Astrocyte (in vitro differentiated cells and primary cell): Measurements from ENCODE around the gene SNX13. TPM values are rescaled to one million over a fixed set of nuclear protein-coding genes. Genes with fewer than 3 reads are reported as not detected.
A peak's percentile ranks its signal among the peaks of the same experiment; 100 is the strongest.

Experiments
- DNase-seq: peaks from one replicate; pipeline ENCODE4 v3.0.0-alpha.2; 2010; ENCODE audit warnings: low read depth
- FAIRE-seq: peaks from 2 replicates; lab custom pipeline; 2011; peaks lifted over from hg19 to GRCh38; lab: Jason Lieb, UNC
- H2AFZ ChIP-seq: 2 replicates; pipeline ENCODE4 v1.6.0; 2012; ENCODE audit warnings: low read depth, low read length, inconsistent platforms
- H3K27ac ChIP-seq: 2 replicates; pipeline ENCODE4 v1.5.1; 2011; ENCODE audit warnings: low read depth, low read length, inconsistent platforms
- H3K27me3 ChIP-seq: 2 replicates; pipeline ENCODE4 v1.6.0; 2011; ENCODE audit warnings: low read length, inconsistent platforms; ENCODE audit not compliant: insufficient read depth
- H3K36me3 ChIP-seq: 2 replicates; pipeline ENCODE4 v1.5.1; 2011; ENCODE audit warnings: low read length, inconsistent platforms; ENCODE audit not compliant: insufficient read depth
- H3K4me1 ChIP-seq: 2 replicates; pipeline ENCODE4 v1.5.1; 2011; ENCODE audit warnings: low read length, inconsistent platforms; ENCODE audit not compliant: insufficient read depth
- H3K4me2 ChIP-seq: 2 replicates; pipeline ENCODE4 v1.6.0; 2012; ENCODE audit warnings: low read length, inconsistent platforms
- H3K4me3 ChIP-seq: 2 replicates; pipeline ENCODE4 v1.5.1; 2011; ENCODE audit warnings: low read depth, mild to moderate bottlenecking, low read length, inconsistent platforms; ENCODE audit not compliant: insufficient read depth
- H3K79me2 ChIP-seq: 2 replicates; pipeline ENCODE4 v1.6.0; 2012; ENCODE audit warnings: mild to moderate bottlenecking, low read length, inconsistent platforms; ENCODE audit not compliant: insufficient read depth
- H3K9ac ChIP-seq: 2 replicates; pipeline ENCODE4 v1.6.0; 2012; ENCODE audit warnings: mild to moderate bottlenecking, low read length, inconsistent platforms
- H3K9me3 ChIP-seq: 2 replicates; pipeline ENCODE4 v1.5.1; 2012; ENCODE audit warnings: low read depth, mild to moderate bottlenecking, low read length, inconsistent platforms; ENCODE audit not compliant: insufficient read depth
- H4K20me1 ChIP-seq: 2 replicates; pipeline ENCODE4 v1.6.0; 2012; ENCODE audit warnings: low read length, inconsistent platforms; ENCODE audit not compliant: insufficient read depth
- H3K27ac Mint-ChIP-seq: one replicate; pipeline ENCODE4 v1.8.0; 2021; ENCODE audit warnings: mild to moderate bottlenecking, mixed read lengths; ENCODE audit not compliant: unreplicated experiment
- H3K27me3 Mint-ChIP-seq: one replicate; pipeline ENCODE4 v1.8.0; 2021; ENCODE audit warnings: low read depth, mixed read lengths; ENCODE audit not compliant: unreplicated experiment
- H3K36me3 Mint-ChIP-seq: one replicate; pipeline ENCODE4 v1.8.0; 2021; ENCODE audit warnings: low read depth, mixed read lengths; ENCODE audit not compliant: unreplicated experiment
- H3K4me1 Mint-ChIP-seq: one replicate; pipeline ENCODE4 v1.8.0; 2021; ENCODE audit warnings: low read depth, mixed read lengths; ENCODE audit not compliant: unreplicated experiment
- H3K4me3 Mint-ChIP-seq: one replicate; pipeline ENCODE4 v1.8.0; 2021; ENCODE audit warnings: mild to moderate bottlenecking, moderate library complexity, mixed read lengths; ENCODE audit not compliant: unreplicated experiment
- H3K9me3 Mint-ChIP-seq: one replicate; pipeline ENCODE4 v1.8.0; 2021; ENCODE audit warnings: mild to moderate bottlenecking, mixed read lengths; ENCODE audit not compliant: unreplicated experiment
- CTCF ChIP-seq: IDR thresholded peaks from 2 replicates; pipeline ENCODE4 v1.5.1; 2011; ENCODE audit warnings: low read depth, mild to moderate bottlenecking, inconsistent platforms, low read length, moderate library complexity; ENCODE audit not compliant: insufficient read depth
- EZH2 ChIP-seq: IDR thresholded peaks from 2 replicates; pipeline ENCODE4 v1.6.1; 2012; ENCODE audit warnings: mild to moderate bottlenecking, low read length, inconsistent platforms; ENCODE audit not compliant: insufficient read depth
- total RNA-seq: library from RNA; stranded (reverse); gene quantifications from 2 replicates; pipeline ENCODE4 v1.2.1, GENCODE V29; 2021

The SNX13 gene
- total RNA-seq, 1 donor from 2014 or later: 32.9 TPM

- Mint-ChIP-seq H3K36me3 (peaks cover 20% of the 10 kb centered on the region), H3K9me3 (peaks cover 5% of the 10 kb centered on the region), H3K27ac (no peak overlapping the region), H3K4me3 (no peak overlapping the region), H3K27me3 (no peaks in the 10 kb centered on the region), H3K4me1 (peaks cover 9% of the 10 kb centered on the region)
- H2AFZ ChIP-seq: no peak overlapping the region
- H3K27me3 ChIP-seq: no peaks in the 10 kb centered on the region
- H3K9ac ChIP-seq: no peak overlapping the region
- no peaks in the 10 kb centered on the region for H4K20me1 ChIP-seq
- H3K36me3 ChIP-seq: no peaks in the 10 kb centered on the region
- no peaks in the 10 kb centered on the region for H3K79me2 ChIP-seq
- no peak overlapping the region for H3K4me3 ChIP-seq
- H3K4me2 ChIP-seq: no peak overlapping the region
- no peak overlapping the region for H3K27ac ChIP-seq
- FAIRE-seq (no peak), DNase-seq (no peak)
- H3K9me3 ChIP-seq: no peaks in the 10 kb centered on the region
- TF ChIP-seq CTCF (no peak), EZH2 (no peak)
- H3K4me1 ChIP-seq: no peaks in the 10 kb centered on the region
These were observed 84.0 kb downstream of the SNX13 start for GRCh38 chr7:17856251-17856650.

- Histone ChIP-seq H3K4me1 (peaks cover under 1% of the 10 kb centered on the region), H3K4me3 (no peak overlapping the region), H3K4me2 (no peak overlapping the region), H3K36me3 (peaks cover 3% of the 10 kb centered on the region), H3K27ac (no peak overlapping the region), H3K9me3 (no peaks in the 10 kb centered on the region), H2AFZ (no peak overlapping the region), H3K79me2 (no peaks in the 10 kb centered on the region), H4K20me1 (no peaks in the 10 kb centered on the region), H3K9ac (no peak overlapping the region), H3K27me3 (no peaks in the 10 kb centered on the region)
- FAIRE-seq: no peak
- Mint-ChIP-seq H3K36me3 (peaks cover 17% of the 10 kb centered on the region), H3K4me1 (peaks cover 15% of the 10 kb centered on the region), H3K9me3 (peaks cover 5% of the 10 kb centered on the region), H3K4me3 (no peak overlapping the region), H3K27ac (no peak overlapping the region), H3K27me3 (no peaks in the 10 kb centered on the region)
- DNase-seq: no peak
- TF ChIP-seq EZH2: no peak
- TF ChIP-seq CTCF: no peak
These were observed 85.1 kb downstream of the SNX13 start for GRCh38 chr7:17855202-17855601.

GRCh38 chr7:17854261-17855047, 85.8 kb downstream of the SNX13 start:
- Histone ChIP-seq H3K4me1 (peaks cover 8% of the 10 kb centered on the region), H2AFZ (no peak overlapping the region), H4K20me1 (no peaks in the 10 kb centered on the region), H3K4me2 (no peak overlapping the region), H3K27ac (no peak overlapping the region), H3K79me2 (no peaks in the 10 kb centered on the region), H3K27me3 (no peaks in the 10 kb centered on the region), H3K36me3 (peaks cover 3% of the 10 kb centered on the region), H3K9me3 (no peaks in the 10 kb centered on the region), H3K9ac (no peak overlapping the region), H3K4me3 (no peak overlapping the region)
- H3K27ac Mint-ChIP-seq: peak overlapping the region; percentile 10
- peaks cover 2% of the 10 kb centered on the region for H3K9me3 Mint-ChIP-seq
- H3K4me3 Mint-ChIP-seq: no peak overlapping the region
- DNase-seq: no peak
- peaks cover 19% of the 10 kb centered on the region for H3K4me1 Mint-ChIP-seq
- peaks cover 11% of the 10 kb centered on the region for H3K36me3 Mint-ChIP-seq
- H3K27me3 Mint-ChIP-seq: no peaks in the 10 kb centered on the region
- TF ChIP-seq CTCF (no peak), EZH2 (no peak)
- FAIRE-seq: no peak
